ENCODE measurements around the gene TMEM17.

DNA sequence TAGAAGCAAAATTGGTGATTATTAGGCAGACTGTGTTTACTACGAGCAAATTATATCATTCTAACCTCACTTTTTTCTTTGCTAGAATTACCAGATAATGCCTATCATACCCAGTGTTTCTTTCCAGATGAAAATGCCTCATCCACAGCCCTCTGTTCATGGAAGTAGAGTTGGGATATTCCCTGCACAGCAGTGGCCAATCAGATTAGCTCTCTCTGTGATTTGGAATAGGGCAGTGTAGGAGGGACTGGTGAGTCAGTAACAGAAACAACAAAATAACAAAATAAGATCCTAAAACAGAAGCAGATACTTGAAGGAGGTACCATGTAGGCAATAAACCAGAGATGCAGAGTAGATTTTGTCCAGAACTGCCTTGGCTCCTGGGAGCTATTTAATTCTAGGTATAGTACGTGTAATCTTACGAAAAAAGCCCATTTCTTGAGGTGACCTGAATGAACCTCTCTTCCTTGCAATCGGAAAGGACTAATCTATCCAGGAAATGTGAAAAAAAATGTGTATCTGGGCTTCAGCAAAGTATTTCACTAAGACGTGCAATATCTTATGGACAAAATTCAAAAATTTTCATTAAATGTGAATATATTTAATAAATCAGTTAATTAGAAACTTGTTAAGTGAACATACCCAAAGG is 18.4 kb upstream of the TMEM17 start:
- no peak for TF ChIP-seq REST (IDR thresholded peaks at IDR 0.05; ENCODE audit: insufficient replicate concordance, low read depth)
- TF ChIP-seq, protein P1, sequence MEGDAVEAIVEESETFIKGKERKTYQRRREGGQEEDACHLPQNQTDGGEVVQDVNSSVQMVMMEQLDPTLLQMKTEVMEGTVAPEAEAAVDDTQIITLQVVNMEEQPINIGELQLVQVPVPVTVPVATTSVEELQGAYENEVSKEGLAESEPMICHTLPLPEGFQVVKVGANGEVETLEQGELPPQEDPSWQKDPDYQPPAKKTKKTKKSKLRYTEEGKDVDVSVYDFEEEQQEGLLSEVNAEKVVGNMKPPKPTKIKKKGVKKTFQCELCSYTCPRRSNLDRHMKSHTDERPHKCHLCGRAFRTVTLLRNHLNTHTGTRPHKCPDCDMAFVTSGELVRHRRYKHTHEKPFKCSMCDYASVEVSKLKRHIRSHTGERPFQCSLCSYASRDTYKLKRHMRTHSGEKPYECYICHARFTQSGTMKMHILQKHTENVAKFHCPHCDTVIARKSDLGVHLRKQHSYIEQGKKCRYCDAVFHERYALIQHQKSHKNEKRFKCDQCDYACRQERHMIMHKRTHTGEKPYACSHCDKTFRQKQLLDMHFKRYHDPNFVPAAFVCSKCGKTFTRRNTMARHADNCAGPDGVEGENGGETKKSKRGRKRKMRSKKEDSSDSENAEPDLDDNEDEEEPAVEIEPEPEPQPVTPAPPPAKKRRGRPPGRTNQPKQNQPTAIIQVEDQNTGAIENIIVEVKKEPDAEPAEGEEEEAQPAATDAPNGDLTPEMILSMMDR (IDR thresholded peaks at IDR 0.05; ENCODE audit: insufficient read depth, low read length) = no peak

Measured in HL-60 (cell line).